Measurements from ENCODE around the gene EIF3A.

EIF3A gene

GRCh38 chr10:119079599-119080520 lies 757 bp downstream of the EIF3A start:
- Mint-ChIP-seq H3K4me1 (ENCODE audit: low read depth) (peaks cover 39% of the 10 kb centered on the region), H3K9me3 (no peaks in the 10 kb centered on the region), H3K4me3 (peak overlapping the region; percentile 98), H3K27me3 (no peaks in the 10 kb centered on the region), H3K27ac (peak overlapping the region; percentile 97), H3K36me3 (ENCODE audit: low read depth) (peaks cover 58% of the 10 kb centered on the region)
- peak; percentile 79 for DNase-seq

- Mint-ChIP-seq H3K9me3 (no peaks in the 10 kb centered on the region), H3K4me1 (ENCODE audit: low read depth) (peaks cover 47% of the 10 kb centered on the region), H3K4me3 (peak overlapping the region; percentile 98), H3K27me3 (no peaks in the 10 kb centered on the region), H3K27ac (peak overlapping the region; percentile 97), H3K36me3 (ENCODE audit: low read depth) (peaks cover 67% of the 10 kb centered on the region)
- DNase-seq, result no peak
These were observed 2.0 kb downstream of the EIF3A start for GRCh38 chr10:119078422-119079179.

- peaks cover 88% of the 10 kb centered on the region for H3K36me3 Mint-ChIP-seq (ENCODE audit: low read depth)
- H3K27me3 Mint-ChIP-seq, result no peaks in the 10 kb centered on the region
- no peak for DNase-seq
- peaks cover 60% of the 10 kb centered on the region for H3K4me1 Mint-ChIP-seq (ENCODE audit: low read depth)
- peak overlapping the region; percentile 5 for H3K4me3 Mint-ChIP-seq
- H3K9me3 Mint-ChIP-seq, result no peaks in the 10 kb centered on the region
- H3K27ac Mint-ChIP-seq, result peak overlapping the region; percentile 64
These were observed 7.0 kb downstream of the EIF3A start for GRCh38 chr10:119073584-119073983.

- Mint-ChIP-seq H3K36me3 (ENCODE audit: low read depth) (peaks cover 93% of the 10 kb centered on the region), H3K9me3 (no peaks in the 10 kb centered on the region), H3K4me3 (no peak overlapping the region), H3K27ac (peak overlapping the region; percentile 68), H3K27me3 (no peaks in the 10 kb centered on the region), H3K4me1 (ENCODE audit: low read depth) (peaks cover 39% of the 10 kb centered on the region)
- no peak for DNase-seq
These were observed 10.0 kb downstream of the EIF3A start for GRCh38 chr10:119070395-119071165.

- H3K4me3 Mint-ChIP-seq, result no peak overlapping the region
- no peaks in the 10 kb centered on the region for H3K9me3 Mint-ChIP-seq
- peaks cover 100% of the 10 kb centered on the region for H3K36me3 Mint-ChIP-seq (ENCODE audit: low read depth)
- no peak overlapping the region for H3K27ac Mint-ChIP-seq
- peaks cover 31% of the 10 kb centered on the region for H3K4me1 Mint-ChIP-seq (ENCODE audit: low read depth)
- no peak for DNase-seq
- no peaks in the 10 kb centered on the region for H3K27me3 Mint-ChIP-seq
These were observed 18.7 kb downstream of the EIF3A start for GRCh38 chr10:119061926-119062325.

GRCh38 chr10:119061352-119061751 lies 19.3 kb downstream of the EIF3A start:
- no peaks in the 10 kb centered on the region for H3K27me3 Mint-ChIP-seq
- DNase-seq, result no peak
- peaks cover 31% of the 10 kb centered on the region for H3K4me1 Mint-ChIP-seq (ENCODE audit: low read depth)
- H3K4me3 Mint-ChIP-seq, result no peak overlapping the region
- H3K36me3 Mint-ChIP-seq (ENCODE audit: low read depth), result peaks cover 100% of the 10 kb centered on the region
- H3K9me3 Mint-ChIP-seq, result no peaks in the 10 kb centered on the region
- peak overlapping the region; percentile 71 for H3K27ac Mint-ChIP-seq

GRCh38 chr10:119060107-119060506 lies 20.5 kb downstream of the EIF3A start:
- no peaks in the 10 kb centered on the region for H3K9me3 Mint-ChIP-seq
- no peak for DNase-seq
- H3K36me3 Mint-ChIP-seq (ENCODE audit: low read depth), result peaks cover 99% of the 10 kb centered on the region
- no peaks in the 10 kb centered on the region for H3K27me3 Mint-ChIP-seq
- H3K27ac Mint-ChIP-seq, result no peak overlapping the region
- peaks cover 25% of the 10 kb centered on the region for H3K4me1 Mint-ChIP-seq (ENCODE audit: low read depth)
- H3K4me3 Mint-ChIP-seq, result no peak overlapping the region

GRCh38 chr10:119059557-119059956 lies 21.1 kb downstream of the EIF3A start:
- H3K27me3 Mint-ChIP-seq, result no peaks in the 10 kb centered on the region
- H3K27ac Mint-ChIP-seq, result peak overlapping the region; percentile 20
- DNase-seq, result no peak
- no peak overlapping the region for H3K4me3 Mint-ChIP-seq
- peaks cover 99% of the 10 kb centered on the region for H3K36me3 Mint-ChIP-seq (ENCODE audit: low read depth)
- no peaks in the 10 kb centered on the region for H3K9me3 Mint-ChIP-seq
- peaks cover 23% of the 10 kb centered on the region for H3K4me1 Mint-ChIP-seq (ENCODE audit: low read depth)

GRCh38 chr10:119058010-119058409 lies 22.6 kb downstream of the EIF3A start:
- Mint-ChIP-seq H3K9me3 (no peaks in the 10 kb centered on the region), H3K4me1 (ENCODE audit: low read depth) (peaks cover 15% of the 10 kb centered on the region), H3K27me3 (no peaks in the 10 kb centered on the region), H3K4me3 (no peak overlapping the region), H3K27ac (no peak overlapping the region), H3K36me3 (ENCODE audit: low read depth) (peaks cover 99% of the 10 kb centered on the region)
- no peak for DNase-seq

- H3K36me3 Mint-ChIP-seq (ENCODE audit: low read depth), result peaks cover 99% of the 10 kb centered on the region
- peaks cover 6% of the 10 kb centered on the region for H3K4me1 Mint-ChIP-seq (ENCODE audit: low read depth)
- H3K27ac Mint-ChIP-seq, result no peak overlapping the region
These were observed 25.1 kb downstream of the EIF3A start for GRCh38 chr10:119055472-119055871.

GRCh38 chr10:119051775-119052174 lies 28.8 kb downstream of the EIF3A start:
- Mint-ChIP-seq H3K4me3 (no peak overlapping the region), H3K27ac (no peak overlapping the region), H3K4me1 (ENCODE audit: low read depth) (peaks cover 5% of the 10 kb centered on the region), H3K36me3 (ENCODE audit: low read depth) (peaks cover 99% of the 10 kb centered on the region), H3K27me3 (no peaks in the 10 kb centered on the region), H3K9me3 (no peaks in the 10 kb centered on the region)
- no peak for DNase-seq

More at GRCh38 chr10:119055472-119055871, 25.1 kb downstream of the EIF3A start:
- Mint-ChIP-seq H3K9me3 (no peaks in the 10 kb centered on the region), H3K4me3 (no peak overlapping the region), H3K27me3 (no peaks in the 10 kb centered on the region)
- DNase-seq, result no peak

GRCh38 chr10:119049777-119050176 lies 30.8 kb downstream of the EIF3A start:
- no peaks in the 10 kb centered on the region for H3K9me3 Mint-ChIP-seq

GRCh38 chr10:119049361-119049760 lies 31.3 kb downstream of the EIF3A start:
- H3K27me3 Mint-ChIP-seq, result no peaks in the 10 kb centered on the region
- H3K27ac Mint-ChIP-seq, result no peak overlapping the region
- peaks cover 8% of the 10 kb centered on the region for H3K4me1 Mint-ChIP-seq (ENCODE audit: low read depth)
- H3K36me3 Mint-ChIP-seq (ENCODE audit: low read depth), result peaks cover 100% of the 10 kb centered on the region
- DNase-seq, result no peak
- no peak overlapping the region for H3K4me3 Mint-ChIP-seq
- no peaks in the 10 kb centered on the region for H3K9me3 Mint-ChIP-seq

More at GRCh38 chr10:119049777-119050176, 30.8 kb downstream of the EIF3A start:
- peaks cover 8% of the 10 kb centered on the region for H3K4me1 Mint-ChIP-seq (ENCODE audit: low read depth)
- H3K4me3 Mint-ChIP-seq, result no peak overlapping the region
- no peaks in the 10 kb centered on the region for H3K27me3 Mint-ChIP-seq
- H3K27ac Mint-ChIP-seq, result no peak overlapping the region
- DNase-seq, result no peak
- H3K36me3 Mint-ChIP-seq (ENCODE audit: low read depth), result peaks cover 100% of the 10 kb centered on the region

GRCh38 chr10:119045561-119045960 lies 35.1 kb downstream of the EIF3A start:
- Mint-ChIP-seq H3K4me3 (no peak overlapping the region), H3K9me3 (no peaks in the 10 kb centered on the region), H3K36me3 (ENCODE audit: low read depth) (peaks cover 100% of the 10 kb centered on the region), H3K4me1 (ENCODE audit: low read depth) (peaks cover 19% of the 10 kb centered on the region), H3K27me3 (no peaks in the 10 kb centered on the region), H3K27ac (peak overlapping the region; percentile 14)
- DNase-seq, result no peak

Data from activated T-cell treated with anti-CD3 and anti-CD28 coated beads, Interleukin-2, amount 50 U/mL, for 24 hours (primary cell).